Adrenal gland (tissue), 12 donors: ENCODE data around the gene CCDC102A. TPM values are rescaled to one million over a fixed set of nuclear protein-coding genes. Genes with fewer than 3 reads are reported as not detected.

Experiments
- DNase-seq, 7 donors: peaks; one replicate each; pipeline ENCODE4 v3.0.0-alpha.2; 2019 to 2020
- H3K27ac ChIP-seq, 5 donors: fragments of 200-600 bp; sonication (generic) in 4 of 5; 1 replicate in 3 of 5; 2 replicates in 2 of 5; pipeline versions ENCODE4 v1.5.1 to v1.8.0; 2016 to 2020; ENCODE audit warnings: mild to moderate bottlenecking in 1 of 5
- H3K27me3 ChIP-seq: fragments of 200-600 bp; 2 replicates; pipeline ENCODE4 v1.8.0; 2021
- H3K36me3 ChIP-seq, 2 donors: fragments of 200-600 bp; replicated peaks in 1 of 2; 1 replicate in 1 of 2; 2 replicates in 1 of 2; pipeline versions ENCODE4 v1.5.1 to v1.8.0; 2018 to 2022
- H3K4me1 ChIP-seq, 2 donors: fragments of 200-600 bp; replicated peaks in 1 of 2; 1 replicate in 1 of 2; 2 replicates in 1 of 2; pipeline versions ENCODE4 v1.5.1 to v1.8.0; 2018 to 2021
- H3K4me3 ChIP-seq, 4 donors: fragments of 200-600 bp; sonication (generic) in 3 of 4; one replicate each; pipeline ENCODE4 v1.5.1; 2016 to 2018
- H3K9me3 ChIP-seq, 3 donors: fragments of 200-600 bp; sonication (generic) in 1 of 3; replicated peaks in 1 of 3; 1 replicate in 2 of 3; 2 replicates in 1 of 3; pipeline versions ENCODE4 v1.5.1 to v1.8.0; 2016 to 2021
- POLR2A ChIP-seq, 2 donors: fragments of 450-650 bp; IDR thresholded peaks; one replicate each; pipeline ENCODE4 v1.6.1; 2017; ENCODE audit warnings: antibody characterized with exemption in 2 of 2, mild to moderate bottlenecking in 2 of 2, moderate library complexity in 1 of 2
- WGBS, 4 donors: extraction: QIAGEN DNeasy Blood & Tissue Kit in 2 of 4; methylation state at CpG; one replicate each; pipeline versions ENCODE4 v1.1.5 to v1.1.7; 2013 to 2017; 5-methylcytosine and 5-hydroxymethylcytosine counted together
- intact Hi-C, 2 donors: fragments of 100-400 bp; cut with DNase I; formaldehyde crosslinking; loops; one replicate each; pipeline versions ENCODE4 v1.14.1 to v1.15.0; 2022 to 2023
- polyA plus RNA-seq, 3 donors: library from polyadenylated mRNA; stranded (reverse); fragments of 200-250 nt in 2 of 3; fragments of 350-450 nt in 1 of 3; fragmentation: Illumina TruSeq in 1 of 3; extraction: RNeasy Lipid Tissue Mini Kit (QIAGEN cat#74804) in 1 of 3; gene quantifications; one replicate each; pipeline ENCODE4 v1.2.3, GENCODE V29; 2013 to 2014
- total RNA-seq, 9 donors: library from RNA; depleted of rRNA in 4 of 9; stranded (reverse); fragments of >200 nt in 4 of 9; fragments of 120-200 nt in 1 of 9; fragmentation: NEBNext Ultra II Directional in 1 of 9; extraction: Animal tissue kit (Norgen Biotek cat#: 25700) in 1 of 9; gene quantifications; one replicate each; pipeline versions ENCODE4 v1.1.0 to v1.2.4, GENCODE V29; 2013 to 2023
- TF ChIP-seq, protein P1 (sequence below), 6 experiments: fragments of 450-650 bp in 4 of 6; fragments of 200-600 bp in 2 of 6; sonication (generic) in 1 of 6; IDR thresholded peaks; 1 replicate in 5 of 6; 2 replicates in 1 of 6; pipeline versions ENCODE4 v1.5.1 to v1.8.0; 2016 to 2021; ENCODE audit warnings: antibody characterized with exemption in 6 of 6, mild to moderate bottlenecking in 2 of 6, moderate library complexity in 1 of 6
- donor health status: healthy with polysubstance abuse.
- donor health status: Bipolar disorder and iron deficiency.
- donor health status: DM: yes; HTN: yes; CAD: no.
- donor health status: DM: no; HTN: no; CAD: no.
- donor health status: DM: no; HTN: no; CAD: no.
- donor health status: DM: yes; HTN: yes; CAD: no.

CCDC102A gene
- total and polyA plus RNA-seq, 12 donors, result 1.6 to 23.6 (median 8.9) TPM

DNA sequence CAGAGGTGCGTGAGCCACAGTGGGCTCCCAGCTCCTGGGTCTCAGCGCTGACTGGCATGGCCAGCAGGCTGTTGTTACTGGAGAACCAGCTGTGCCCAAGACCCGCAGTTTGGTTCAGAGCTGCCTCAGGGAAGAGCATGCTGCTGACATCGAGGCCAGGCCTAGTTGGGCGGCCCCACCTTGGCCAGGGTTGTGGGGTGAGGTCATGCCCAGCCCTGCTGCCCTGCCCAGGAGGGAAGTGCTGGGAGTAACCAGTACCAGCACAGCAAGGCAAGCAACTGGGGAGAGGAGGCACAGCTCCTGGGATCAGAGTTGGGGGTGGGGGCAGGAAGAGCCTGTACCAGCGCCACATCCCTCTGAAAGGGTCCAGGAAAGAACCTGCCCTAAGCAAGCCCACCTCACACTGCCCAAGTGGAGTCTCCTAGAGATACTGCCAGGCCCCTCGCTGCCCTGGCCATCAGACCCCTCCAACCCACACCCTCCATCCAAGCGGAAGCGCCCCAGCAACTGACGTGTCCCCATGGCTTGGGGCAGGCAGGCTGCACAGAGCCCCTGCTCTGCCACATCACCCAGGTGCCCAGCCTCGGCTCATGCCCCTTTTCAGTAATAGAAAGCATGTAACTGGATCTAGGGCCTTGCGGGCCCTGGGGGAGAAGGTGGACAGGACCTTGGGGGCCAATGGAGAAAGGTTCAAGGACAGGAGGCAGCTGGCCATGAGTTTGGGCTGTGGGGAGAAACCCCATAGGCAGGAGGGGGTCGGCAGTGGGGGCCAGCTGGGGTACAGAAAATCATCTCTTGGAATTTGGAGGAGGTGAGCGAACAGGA is 51.1 kb downstream of the CCDC102A start:
- no peak for TF ChIP-seq POLR2A (IDR thresholded peaks at IDR 0.05)
- TF ChIP-seq, protein P1, sequence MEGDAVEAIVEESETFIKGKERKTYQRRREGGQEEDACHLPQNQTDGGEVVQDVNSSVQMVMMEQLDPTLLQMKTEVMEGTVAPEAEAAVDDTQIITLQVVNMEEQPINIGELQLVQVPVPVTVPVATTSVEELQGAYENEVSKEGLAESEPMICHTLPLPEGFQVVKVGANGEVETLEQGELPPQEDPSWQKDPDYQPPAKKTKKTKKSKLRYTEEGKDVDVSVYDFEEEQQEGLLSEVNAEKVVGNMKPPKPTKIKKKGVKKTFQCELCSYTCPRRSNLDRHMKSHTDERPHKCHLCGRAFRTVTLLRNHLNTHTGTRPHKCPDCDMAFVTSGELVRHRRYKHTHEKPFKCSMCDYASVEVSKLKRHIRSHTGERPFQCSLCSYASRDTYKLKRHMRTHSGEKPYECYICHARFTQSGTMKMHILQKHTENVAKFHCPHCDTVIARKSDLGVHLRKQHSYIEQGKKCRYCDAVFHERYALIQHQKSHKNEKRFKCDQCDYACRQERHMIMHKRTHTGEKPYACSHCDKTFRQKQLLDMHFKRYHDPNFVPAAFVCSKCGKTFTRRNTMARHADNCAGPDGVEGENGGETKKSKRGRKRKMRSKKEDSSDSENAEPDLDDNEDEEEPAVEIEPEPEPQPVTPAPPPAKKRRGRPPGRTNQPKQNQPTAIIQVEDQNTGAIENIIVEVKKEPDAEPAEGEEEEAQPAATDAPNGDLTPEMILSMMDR (IDR thresholded peaks at IDR 0.05), result no peak
- Histone ChIP-seq H3K27me3 (no peaks in the 10 kb centered on the region), H3K4me1 (peaks cover 4 to 34% of the 10 kb centered on the region in 2 donors), H3K36me3 (no peaks in the 10 kb centered on the region), H3K9me3 (no peaks in the 10 kb centered on the region), H3K4me3 (peak overlapping the region in 2 of 4 donors; percentile 54 to 83), H3K27ac (peak overlapping the region in 2 of 5 donors; percentile 74 to 78)
- intact Hi-C loops, result no loop called here
- whole genome bisulfite sequencing, 4 donors, result 24 to 66% (median 59%) methylated on average over 4 to 14 of the region's 14 CpGs
- DNase-seq, result no peak

DNA sequence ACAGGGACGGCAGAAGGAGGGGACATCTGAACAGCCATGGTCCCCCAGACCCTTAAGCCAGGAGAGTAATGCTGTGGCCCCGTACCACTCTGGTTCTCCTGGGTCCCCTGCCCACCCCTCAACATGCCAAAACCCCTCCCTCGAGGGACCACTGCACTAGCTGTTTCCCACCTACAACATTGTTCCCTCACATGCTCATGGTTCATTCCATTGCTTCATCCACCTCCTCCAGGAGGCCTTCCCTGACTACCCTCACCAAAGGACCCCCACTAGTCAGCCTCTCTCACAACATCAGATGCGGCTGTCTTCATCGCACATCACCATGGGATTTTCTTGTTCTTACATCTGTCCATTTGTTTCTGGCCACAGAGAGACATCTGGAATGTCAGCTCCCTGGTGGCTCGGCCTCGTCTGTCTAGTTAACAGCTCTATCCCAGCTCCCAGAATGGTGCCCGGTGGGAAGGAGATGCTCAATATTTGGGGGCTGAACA is 51.8 kb downstream of the CCDC102A start:
- TF ChIP-seq, protein P1 (IDR thresholded peaks at IDR 0.05), result no peak
- TF ChIP-seq POLR2A (IDR thresholded peaks at IDR 0.05), result no peak
- no peak for DNase-seq
- Histone ChIP-seq H3K27me3 (no peaks in the 10 kb centered on the region), H3K4me3 (no peak overlapping the region), H3K36me3 (no peaks in the 10 kb centered on the region), H3K4me1 (peaks cover 4 to 39% of the 10 kb centered on the region in 2 donors), H3K9me3 (no peaks in the 10 kb centered on the region), H3K27ac (peak overlapping the region in 1 of 5 donors; percentile 74)
- intact Hi-C loops, result no loop called here
- 91 to 97% (median 95%) methylated on average over 7 to 8 of the region's 8 CpGs for WGBS, 4 donors

DNA sequence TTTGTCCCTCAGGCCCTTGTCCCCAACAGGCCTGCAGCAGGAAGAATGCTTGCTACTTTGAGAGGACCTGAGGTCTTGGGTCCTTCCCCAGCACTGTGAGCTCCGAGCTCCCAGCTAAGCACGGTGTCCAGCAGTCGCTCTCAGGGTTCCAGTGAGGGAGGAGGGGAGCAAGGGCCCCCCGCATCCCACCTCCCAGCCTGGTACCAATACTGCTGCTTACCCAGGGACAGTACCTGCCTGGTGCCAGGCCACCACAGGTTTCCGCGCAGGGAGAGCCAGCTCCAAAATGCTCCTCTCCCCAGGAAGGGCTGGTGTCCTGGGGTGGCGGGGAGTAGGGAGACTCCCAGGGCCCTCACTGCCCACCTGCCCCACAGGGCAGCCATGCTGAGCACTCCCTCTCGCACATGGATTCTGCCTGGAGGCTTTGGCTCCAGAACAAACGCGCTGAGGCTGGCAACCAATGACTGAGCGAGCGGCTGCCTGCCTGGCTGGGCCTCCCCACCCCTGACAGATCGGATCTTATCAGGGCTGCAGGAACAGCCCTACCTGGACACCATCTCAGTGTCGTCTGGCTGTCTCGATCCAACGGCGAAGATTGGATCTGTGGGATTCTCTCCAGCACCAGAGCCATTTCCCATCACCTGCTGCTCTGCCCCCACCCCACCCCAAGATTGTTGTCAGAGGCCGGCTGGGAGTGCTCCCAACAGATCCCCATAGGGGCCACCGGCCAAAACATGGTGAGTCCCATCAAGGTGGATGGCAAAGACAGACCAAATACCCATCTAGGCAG is 52.5 kb downstream of the CCDC102A start:
- Histone ChIP-seq H3K27ac (peak overlapping the region in 1 of 5 donors; percentile 34), H3K4me1 (peaks cover 4 to 46% of the 10 kb centered on the region in 2 donors), H3K4me3 (no peak overlapping the region), H3K36me3 (no peaks in the 10 kb centered on the region), H3K27me3 (no peaks in the 10 kb centered on the region), H3K9me3 (no peaks in the 10 kb centered on the region)
- TF ChIP-seq, protein P1 (IDR thresholded peaks at IDR 0.05), result no peak
- TF ChIP-seq POLR2A (IDR thresholded peaks at IDR 0.05), result no peak
- peak in 1 of 7 donors; percentile 82 for DNase-seq
- WGBS, 4 donors, result 78 to 85% (median 79%) methylated on average over 8 to 19 of the region's 19 CpGs
- intact Hi-C loops, result no loop called here
